ENCODE results near the gene ADCY1.

- TF ChIP-seq CTCF (IDR thresholded peaks at IDR 0.05) = no peak
- no peak for TF ChIP-seq POLR2A (IDR thresholded peaks at IDR 0.05)
These were observed 117.9 kb downstream of the ADCY1 start for GRCh38 chr7:45692031-45692430.

Data from uterus (tissue), 2 donors.